HG03342 (cell line): ENCODE data around the gene PDE11A.

Experiments
- ATAC-seq: cut with Tn5 transposase; IDR thresholded peaks from one replicate; pipeline ENCODE4 v1.9.1; 2021; ENCODE audit warnings: mild to moderate bottlenecking, moderate library complexity; ENCODE audit not compliant: unreplicated experiment

Gene PDE11A

GRCh38 chr2:177585234-177585863, 487.2 kb downstream of the PDE11A start:
- ATAC-seq: no peak

GRCh38 chr2:177584030-177584692, 488.4 kb downstream of the PDE11A start:
- no peak for ATAC-seq

GRCh38 chr2:177582000-177582399, 490.6 kb downstream of the PDE11A start:
- ATAC-seq: no peak

GRCh38 chr2:177579486-177580036, 493.0 kb downstream of the PDE11A start:
- no peak for ATAC-seq

- no peak for ATAC-seq
Measured at GRCh38 chr2:177578454-177578853, 494.1 kb downstream of the PDE11A start.

GRCh38 chr2:177577075-177577474, 495.5 kb downstream of the PDE11A start:
- ATAC-seq: no peak

- no peak for ATAC-seq
Measured at GRCh38 chr2:177575358-177575757, 497.2 kb downstream of the PDE11A start.

GRCh38 chr2:177574356-177574755, 498.2 kb downstream of the PDE11A start:
- no peak for ATAC-seq
